ENCODE measurements around the gene ASMTL. TPM values are rescaled to one million over a fixed set of nuclear protein-coding genes. Genes with fewer than 3 reads are reported as not detected.
"Not testable (repeated sequence)": the region's sequence is repeated elsewhere in the genome, so short reads cannot be mapped to it uniquely, and the experiment has no call there.

ASMTL gene
- total RNA-seq, 1 donor from 2014 or later, result 20.8 TPM

DNA sequence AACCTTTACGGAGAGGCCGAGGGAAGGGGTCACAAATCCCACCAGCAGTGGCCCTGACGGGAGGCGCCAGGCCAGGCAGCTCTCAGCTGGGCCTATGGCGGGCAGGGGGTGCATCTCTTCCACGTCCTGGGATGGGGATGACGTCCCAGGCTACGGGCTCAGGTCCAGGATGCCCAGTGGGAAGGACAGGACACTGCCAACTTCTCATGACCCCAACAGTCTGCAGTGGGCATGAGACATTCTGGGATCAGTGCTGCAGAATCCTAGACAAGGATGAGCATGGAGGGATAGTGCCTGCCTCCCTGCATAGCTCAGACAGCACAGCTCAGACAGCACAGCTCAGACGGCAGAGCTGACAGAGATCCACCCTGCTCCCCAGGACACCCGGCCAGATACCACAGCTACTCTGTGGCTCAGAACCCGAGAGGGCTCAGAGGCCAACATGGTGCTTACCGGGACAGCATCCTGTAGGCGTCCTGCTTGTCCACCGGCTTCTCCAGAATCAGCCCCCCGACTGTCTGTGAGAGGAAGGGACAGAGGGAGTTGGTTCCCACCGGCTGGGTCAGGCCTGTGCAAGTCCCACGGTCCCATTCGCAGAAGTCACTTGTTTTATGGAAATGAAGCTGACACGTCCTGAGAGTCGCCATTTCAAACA lies 17.3 kb downstream of the ASMTL start:
- no peak for DNase-seq (ENCODE audit: low spot score)

DNA sequence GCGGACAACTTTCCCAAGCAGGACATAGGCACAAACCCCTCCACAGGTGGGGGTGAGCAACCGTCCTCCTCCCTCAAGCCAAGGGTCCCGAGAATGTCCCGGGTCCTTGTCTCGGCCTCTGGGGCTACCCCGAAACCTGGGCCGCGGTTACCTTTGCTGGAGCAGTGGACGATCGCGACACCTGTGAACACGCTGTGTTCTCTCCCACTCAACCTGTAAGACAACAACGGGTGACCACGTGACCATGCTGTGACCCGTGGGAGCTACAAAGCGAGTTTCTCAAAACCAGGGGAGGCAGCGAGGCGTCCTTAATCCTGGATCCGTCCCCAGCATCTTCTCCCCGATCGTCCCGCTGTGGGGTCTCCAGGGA lies 17.9 kb downstream of the ASMTL start:
- no peak for DNase-seq (ENCODE audit: low spot score)

GRCh38 chrX:1433646-1434357 lies 18.9 kb downstream of the ASMTL start:
- no peak for DNase-seq (ENCODE audit: low spot score)

- DNase-seq (ENCODE audit: low spot score), result no peak
These were observed 22.3 kb downstream of the ASMTL start for GRCh38 chrX:1430451-1430850.

- DNase-seq (ENCODE audit: low spot score), result no peak
These were observed 25.0 kb downstream of the ASMTL start for GRCh38 chrX:1427756-1428155.

- DNase-seq (ENCODE audit: low spot score), result not testable (repeated sequence)
These were observed 26.4 kb downstream of the ASMTL start for GRCh38 chrX:1426321-1426720.

DNA sequence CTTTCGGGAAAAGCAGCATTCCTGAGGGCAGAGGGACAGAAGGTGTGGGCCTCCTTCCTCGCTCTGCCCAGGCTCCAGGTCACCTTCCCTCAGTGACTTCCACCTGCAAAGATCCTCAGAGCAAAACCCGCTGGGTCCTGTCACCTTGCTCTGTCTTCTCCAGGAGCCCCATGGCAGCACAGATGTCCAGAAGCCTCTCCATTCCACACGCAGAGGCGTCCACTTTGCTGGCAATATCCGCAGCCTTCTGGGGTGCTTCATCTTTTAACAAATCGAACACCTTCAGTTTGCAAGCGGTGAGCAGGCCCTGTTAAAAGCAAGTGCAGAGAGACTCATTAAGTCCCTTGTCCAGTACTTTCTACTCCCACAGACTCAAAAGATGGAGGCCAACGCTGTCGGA lies 27.3 kb downstream of the ASMTL start:
- DNase-seq (ENCODE audit: low spot score), result peak; percentile 33

GRCh38 chrX:1424147-1424851 lies 28.4 kb downstream of the ASMTL start:
- no peak for DNase-seq (ENCODE audit: low spot score)

DNA sequence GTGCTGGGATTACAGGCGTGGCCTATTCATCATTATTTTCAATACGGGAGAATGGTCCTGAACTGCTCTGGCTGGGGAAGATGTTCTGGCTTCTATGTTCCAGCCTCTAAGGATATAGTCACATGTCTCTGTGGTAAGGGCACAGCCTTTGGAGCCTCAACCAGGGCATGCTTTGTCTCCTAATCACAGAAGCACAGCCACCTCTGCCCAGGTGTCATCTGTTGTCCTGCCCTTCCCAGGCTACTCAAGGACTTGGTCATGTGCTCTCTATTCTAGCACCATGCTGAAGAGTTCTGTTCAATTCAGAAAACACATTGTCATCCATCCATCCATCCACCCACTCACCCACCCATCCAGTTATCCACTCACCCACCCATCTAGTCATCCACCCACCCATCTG lies 29.5 kb downstream of the ASMTL start:
- DNase-seq (ENCODE audit: low spot score), result no peak

DNA sequence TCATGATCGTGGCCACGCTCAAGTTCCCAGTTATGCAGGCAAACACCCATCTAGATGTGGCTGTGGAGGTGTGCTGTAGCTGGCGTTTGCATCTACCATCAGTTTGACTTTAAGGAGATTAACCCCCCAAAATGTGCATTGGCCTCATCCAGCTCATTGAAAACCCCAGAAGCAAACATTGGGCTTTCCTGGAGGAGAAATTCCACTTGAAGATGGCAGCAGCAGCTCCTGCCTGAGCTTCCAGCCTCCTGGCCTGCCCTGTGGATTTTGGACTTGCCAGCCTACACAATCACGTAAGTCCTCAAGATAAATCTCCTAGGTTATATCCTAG lies 30.6 kb downstream of the ASMTL start:
- peak; percentile 51 for DNase-seq (ENCODE audit: low spot score)

GRCh38 chrX:1421433-1422134 lies 31.1 kb downstream of the ASMTL start:
- DNase-seq (ENCODE audit: low spot score), result no peak

DNA sequence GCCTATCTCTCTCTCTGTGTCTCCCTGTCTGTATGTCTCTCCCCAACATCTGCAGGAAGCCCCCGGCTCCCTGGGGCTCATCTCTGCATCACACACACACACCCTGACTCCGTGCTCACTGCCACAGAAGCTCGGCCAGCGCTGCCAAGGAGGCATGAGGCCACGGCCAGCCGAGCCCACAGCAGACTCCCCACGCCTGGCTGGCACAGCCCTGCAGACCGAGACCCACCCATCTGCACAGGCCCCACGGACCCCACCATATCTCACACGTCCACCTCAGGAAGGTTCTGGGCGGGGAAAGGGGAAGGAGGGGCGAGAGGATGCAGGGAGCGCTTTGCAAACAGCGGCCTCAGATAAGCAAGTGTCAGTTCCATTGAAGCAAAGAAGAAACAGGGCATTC lies 32.3 kb downstream of the ASMTL start:
- peak; percentile 72 for DNase-seq (ENCODE audit: low spot score)

- peak; percentile 64 for DNase-seq (ENCODE audit: low spot score)
These were observed 33.0 kb downstream of the ASMTL start for GRCh38 chrX:1419545-1420355.

DNA sequence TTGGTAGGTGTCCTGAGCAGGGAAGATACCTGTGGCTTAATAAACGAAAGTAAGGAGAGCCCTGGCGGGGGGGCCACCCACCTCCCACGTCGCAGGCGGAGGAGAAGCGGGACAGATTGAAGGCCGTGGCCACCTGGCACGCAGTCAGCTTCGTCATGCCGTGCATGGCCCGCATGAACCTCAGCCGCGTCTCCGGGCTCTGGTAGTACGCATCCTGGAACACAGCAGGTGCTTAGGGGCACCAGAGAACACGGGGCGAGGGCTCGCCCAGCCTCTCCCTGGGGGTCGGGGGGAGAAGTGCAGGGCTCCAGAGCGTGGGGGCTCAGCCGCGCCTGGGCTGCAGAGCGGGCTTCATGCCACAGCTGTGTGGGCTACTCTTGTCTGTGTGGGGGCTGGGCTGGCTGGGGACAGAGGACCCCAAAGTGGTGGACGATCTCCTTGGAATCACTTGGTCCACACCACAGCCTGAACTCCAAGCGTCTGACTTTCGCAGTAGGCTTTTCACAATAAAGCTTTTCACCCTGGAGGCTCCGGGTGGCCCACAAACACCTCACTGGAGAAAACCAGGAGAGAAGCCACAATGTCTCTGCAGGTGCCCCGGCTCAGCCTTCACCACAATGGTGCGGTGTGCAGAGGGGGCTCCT lies 33.7 kb downstream of the ASMTL start:
- peak; percentile 76 for DNase-seq (ENCODE audit: low spot score)

DNA sequence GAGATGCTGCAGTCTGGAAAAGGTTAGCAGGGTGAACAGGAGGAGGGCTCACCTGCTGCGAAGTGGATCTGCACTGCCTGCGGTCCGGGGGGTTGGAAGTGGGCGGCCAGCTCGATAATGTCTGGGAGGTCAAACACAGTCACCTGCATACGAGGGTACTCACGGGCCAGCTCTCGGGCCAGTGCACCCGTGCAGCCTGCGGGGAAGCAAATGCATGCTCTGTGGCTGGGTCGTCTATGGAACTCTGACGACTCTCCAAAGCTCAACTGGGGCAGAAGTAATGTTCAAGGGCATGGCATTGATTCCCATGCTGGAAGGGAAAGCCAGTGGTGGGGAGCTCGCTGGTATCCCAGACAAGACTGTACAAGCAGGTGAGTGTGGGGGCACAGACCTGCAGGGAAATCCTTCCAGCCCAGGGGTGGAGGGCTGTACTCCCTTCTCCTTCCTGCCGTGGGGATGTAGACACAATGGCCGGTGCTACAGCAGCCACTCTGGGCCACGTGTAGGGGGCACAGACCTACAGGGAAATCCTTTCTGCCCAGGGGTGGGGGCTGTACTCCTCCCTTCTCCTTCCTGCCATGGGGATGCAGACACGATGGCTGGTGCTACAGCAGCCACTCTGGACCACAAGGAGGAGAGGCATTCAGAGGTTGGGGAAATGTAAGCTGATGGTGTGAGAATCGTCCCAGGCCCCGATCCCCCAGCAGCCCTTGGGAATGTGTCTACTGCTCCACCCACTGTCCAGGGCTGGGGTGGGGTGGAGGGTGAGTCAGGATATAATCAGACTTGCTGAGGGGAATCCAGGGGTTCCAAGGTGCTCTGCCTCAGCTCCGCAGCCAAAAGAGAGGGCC lies 34.6 kb downstream of the ASMTL start:
- DNase-seq (ENCODE audit: low spot score), result peak; percentile 65

GRCh38 chrX:1416965-1417760 lies 35.5 kb downstream of the ASMTL start:
- DNase-seq (ENCODE audit: low spot score), result peak; percentile 24

GRCh38 chrX:1416327-1416784 lies 36.4 kb downstream of the ASMTL start:
- peak; percentile 33 for DNase-seq (ENCODE audit: low spot score)

- DNase-seq (ENCODE audit: low spot score), result no peak
These were observed 40.1 kb downstream of the ASMTL start for GRCh38 chrX:1412551-1413161.

Data from mesenteric fat pad (tissue), 1 donor.